ENCODE measurements around the gene MBOAT2.
A peak's percentile ranks its signal among the peaks of the same experiment; 100 is the strongest.

Gene MBOAT2

DNA sequence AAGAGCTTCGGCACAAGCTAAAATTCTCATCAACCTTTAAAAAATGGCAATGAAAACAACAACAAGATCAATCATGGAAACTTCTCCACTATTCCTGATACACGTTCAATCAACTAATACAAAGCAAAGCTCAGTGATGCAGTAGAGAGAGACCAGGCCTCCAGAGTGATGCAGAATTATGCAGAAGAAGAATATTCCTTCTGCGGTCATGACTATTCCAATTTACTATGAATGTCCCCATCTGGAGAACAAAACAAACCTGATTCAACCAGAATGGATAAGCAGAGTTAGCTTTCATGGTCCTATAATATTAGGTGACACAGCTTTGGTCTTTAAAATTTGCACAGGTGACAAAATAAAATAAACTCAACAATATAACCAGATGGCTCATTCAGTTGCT is 12.5 kb upstream of the MBOAT2 start:
- no peak for DNase-seq

- DNase-seq, result no peak
Measured at GRCh38 chr2:9013403-9013802, 9.9 kb upstream of the MBOAT2 start.

DNA sequence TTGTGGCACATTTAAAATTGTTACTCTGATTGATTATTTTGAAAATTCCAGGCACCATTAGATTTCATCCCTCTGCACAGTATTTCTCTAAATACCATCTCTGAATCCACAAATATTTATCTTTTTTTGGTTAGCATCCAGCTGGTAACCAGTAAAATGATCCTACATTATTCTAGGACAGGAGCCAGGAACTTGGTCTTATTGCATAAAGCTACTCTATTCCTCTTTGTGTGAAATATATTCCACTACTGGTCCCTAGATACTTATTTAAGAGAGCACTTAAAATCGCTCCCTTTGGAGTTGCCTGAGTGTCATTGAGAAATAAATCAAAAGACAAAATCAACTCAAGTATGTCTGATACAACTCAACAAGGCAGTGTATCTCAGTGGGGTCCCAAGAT is 7.4 kb upstream of the MBOAT2 start:
- DNase-seq, result peak; percentile 23

GRCh38 chr2:9008951-9009664 is 5.6 kb upstream of the MBOAT2 start:
- DNase-seq, result no peak

GRCh38 chr2:9006368-9006767 is 2.9 kb upstream of the MBOAT2 start:
- DNase-seq, result no peak

GRCh38 chr2:9004338-9005204 is 1.1 kb upstream of the MBOAT2 start:
- no peak for DNase-seq

- no peak for DNase-seq
Measured at GRCh38 chr2:9003366-9003615, 193 bp downstream of the MBOAT2 start.

DNA sequence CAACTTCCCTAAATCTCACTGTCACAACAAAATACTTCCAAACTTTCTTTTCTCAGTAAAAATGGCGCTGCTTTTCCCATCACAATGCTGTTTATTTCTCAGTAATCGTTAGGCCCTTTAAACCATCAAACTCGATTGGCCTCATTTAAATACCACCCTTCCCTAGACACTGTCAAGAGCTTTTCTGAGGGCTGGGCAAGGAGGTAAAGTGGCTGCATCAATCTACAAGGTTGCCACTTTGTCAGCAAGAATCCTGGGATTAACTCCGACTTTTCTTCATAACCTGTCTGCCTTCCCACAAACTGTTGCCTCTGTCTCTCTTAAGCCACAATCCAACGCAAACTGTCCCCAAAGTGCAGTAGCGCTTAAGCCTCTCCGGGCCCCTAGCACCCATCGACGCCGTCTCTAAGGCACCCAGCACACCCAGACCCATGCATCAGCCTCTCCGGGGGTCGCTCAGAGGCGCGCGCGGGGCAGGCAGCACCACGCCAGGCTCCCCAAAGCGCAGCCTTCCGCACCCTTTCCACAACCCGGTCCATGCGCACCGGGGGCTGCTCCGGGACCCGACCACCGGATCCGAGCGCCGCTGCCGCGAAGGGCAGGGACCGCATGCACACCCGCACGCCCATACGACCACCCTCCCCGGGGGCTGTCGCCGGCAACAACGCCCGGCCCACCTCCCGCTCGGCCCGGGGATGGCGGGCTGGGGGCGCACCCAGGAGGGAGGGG is 683 bp downstream of the MBOAT2 start:
- DNase-seq, result no peak

DNA sequence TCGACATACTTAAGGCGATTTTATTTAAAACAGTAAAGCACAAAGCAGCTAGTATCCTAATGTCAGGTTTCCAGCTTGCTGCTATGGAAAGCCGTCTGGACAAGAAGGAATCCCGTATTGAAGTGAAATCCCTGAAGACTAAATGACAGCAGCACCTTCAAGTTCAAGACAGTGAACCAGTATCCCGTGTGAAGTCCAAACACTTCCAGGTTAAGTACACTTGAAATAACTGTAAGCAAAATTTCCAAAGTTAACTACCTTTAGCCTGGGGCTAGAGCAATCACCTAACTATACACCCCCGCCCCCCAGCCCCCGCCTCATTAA is 1.2 kb downstream of the MBOAT2 start:
- DNase-seq, result no peak

- no peak for DNase-seq
Measured at GRCh38 chr2:9001778-9002177, 1.7 kb downstream of the MBOAT2 start.

- no peak for DNase-seq
Measured at GRCh38 chr2:9001229-9001628, 2.3 kb downstream of the MBOAT2 start.

- DNase-seq, result no peak
Measured at GRCh38 chr2:9000442-9000841, 3.0 kb downstream of the MBOAT2 start.

DNA sequence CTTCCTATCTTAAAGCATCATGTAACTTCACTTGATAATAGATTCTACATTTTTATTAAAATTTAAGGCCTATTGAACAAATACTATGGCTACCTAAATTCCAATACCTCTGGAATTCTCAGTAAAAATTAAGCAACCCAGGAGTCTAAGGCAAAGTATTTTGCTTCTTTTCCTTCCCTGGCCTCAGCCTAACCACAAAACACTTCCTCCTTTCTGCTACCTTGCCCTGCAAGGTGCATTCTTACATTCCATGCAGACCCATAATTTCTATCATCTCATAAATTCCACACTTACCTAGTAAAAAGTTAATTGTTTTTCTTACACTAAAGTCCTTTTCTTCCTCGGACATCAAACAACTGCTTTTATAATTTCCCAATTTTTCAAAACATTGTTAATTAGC is 3.7 kb downstream of the MBOAT2 start:
- DNase-seq, result no peak

- DNase-seq, result no peak
Measured at GRCh38 chr2:8999102-8999446, 4.4 kb downstream of the MBOAT2 start.

- no peak for DNase-seq
Measured at GRCh38 chr2:8998418-8999101, 4.9 kb downstream of the MBOAT2 start.

GRCh38 chr2:8997631-8998030 is 5.9 kb downstream of the MBOAT2 start:
- DNase-seq, result no peak

- no peak for DNase-seq
Measured at GRCh38 chr2:8997108-8997507, 6.4 kb downstream of the MBOAT2 start.

GRCh38 chr2:8996006-8996405 is 7.5 kb downstream of the MBOAT2 start:
- DNase-seq, result no peak

GRCh38 chr2:8994386-8994785 is 9.1 kb downstream of the MBOAT2 start:
- no peak for DNase-seq

DNA sequence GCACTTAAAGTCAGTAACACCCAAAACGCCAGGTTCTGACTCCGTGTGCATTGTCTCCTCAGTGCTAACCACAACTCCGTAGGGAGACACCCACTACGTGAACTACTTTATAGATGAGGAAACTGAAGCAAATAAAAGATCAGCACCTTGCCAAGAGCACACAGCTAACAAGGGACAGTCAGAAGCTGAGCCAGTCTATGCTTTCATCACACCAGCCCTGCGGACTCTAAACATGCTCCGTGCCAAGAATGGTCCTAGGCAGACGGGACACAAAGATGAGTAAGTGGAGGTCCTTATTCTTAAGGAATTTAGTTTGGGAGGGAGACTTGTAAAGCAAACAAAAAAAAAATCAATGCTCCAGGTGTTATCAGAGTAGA is 9.6 kb downstream of the MBOAT2 start:
- no peak for DNase-seq

DNA sequence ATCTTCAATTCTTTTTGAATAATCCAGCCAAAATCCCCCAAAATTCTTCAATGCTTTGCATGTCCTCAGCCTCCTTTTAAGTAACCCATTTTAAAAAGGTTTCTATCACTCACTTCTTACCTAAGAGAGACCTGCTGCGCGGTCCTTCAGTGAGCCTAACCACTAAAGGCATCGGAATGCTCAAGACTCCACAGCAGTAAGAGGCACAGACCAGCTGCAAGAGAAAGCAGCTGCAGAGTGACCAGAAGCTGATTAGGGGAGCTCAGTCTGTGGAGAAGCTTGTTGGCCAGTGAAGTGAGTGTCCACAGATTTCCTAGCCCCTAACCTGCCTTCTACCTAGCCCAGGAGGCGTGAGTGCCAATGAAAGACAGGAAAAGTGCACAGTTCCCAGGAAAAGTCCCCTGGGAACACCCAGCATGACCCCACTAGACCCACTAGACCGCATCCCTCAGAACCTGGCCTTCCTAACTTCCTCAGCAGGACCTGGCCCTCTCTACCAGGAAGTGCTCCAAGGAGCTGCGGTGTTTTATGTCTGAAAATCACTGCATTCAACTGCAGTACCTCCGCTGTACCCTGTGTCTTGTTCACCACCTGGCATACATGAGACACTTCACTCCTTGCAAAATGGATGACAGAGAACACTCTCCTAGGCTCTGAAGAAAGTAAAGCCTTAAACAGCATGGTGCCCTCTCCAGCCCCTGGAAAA is 10.1 kb downstream of the MBOAT2 start:
- no peak for DNase-seq

GRCh38 chr2:8992643-8993042 is 10.8 kb downstream of the MBOAT2 start:
- no peak for DNase-seq

DNA sequence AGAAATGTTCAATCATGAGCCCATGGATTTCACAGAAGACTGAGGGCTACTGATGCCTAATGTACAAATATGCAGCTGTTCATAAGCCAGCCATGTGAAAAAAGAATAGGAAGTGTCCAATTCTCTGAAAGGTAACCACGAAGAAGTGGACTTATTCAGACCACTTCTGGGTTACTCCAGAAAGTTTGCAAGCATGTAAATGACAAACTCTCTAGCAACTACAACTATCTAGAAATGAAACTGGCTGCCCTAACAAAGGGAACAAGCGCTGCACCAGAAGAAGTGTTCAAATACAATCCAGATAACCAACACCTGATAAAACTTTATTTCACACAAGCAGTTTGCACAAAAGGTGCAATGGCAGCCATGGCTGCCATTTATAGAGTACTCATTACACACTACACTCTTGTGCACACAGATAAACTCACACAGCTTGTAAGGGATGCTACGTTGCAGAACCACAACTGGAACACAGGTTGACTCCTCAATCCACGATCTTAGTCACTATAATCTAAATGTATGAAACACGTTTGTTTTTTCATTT is 13.9 kb downstream of the MBOAT2 start:
- DNase-seq, result no peak

All from NCI-H446 treated with DMSO at 0.1 percent for 48 hours (cell line).